ENCODE results near the gene TWNK. TPM values are rescaled to one million over a fixed set of nuclear protein-coding genes. Genes with fewer than 3 reads are reported as not detected.

Gene TWNK
- total and polyA plus RNA-seq, 9 of the 15 experiments (the other 6 are each of a cell fraction or from before 2014, with no cell fraction given), result 11.6 to 34.7 (median 17.4) TPM

- TF ChIP-seq ZBTB40 (IDR thresholded peaks at IDR 0.05) (peak; percentile 51; the same call in 1 of the 2 replicates), ZBTB40 (CRISPR knock-in tag; IDR thresholded peaks at IDR 0.05) (no peak), RHOXF2B (CRISPR knock-in tag; conservative IDR thresholded peaks at IDR 0.05) (no peak), PBX2 (CRISPR knock-in tag; IDR thresholded peaks at IDR 0.05; ENCODE audit: low read depth) (no peak), PBX2 (tag; conservative IDR thresholded peaks at IDR 0.05; ENCODE audit: low read depth) (0 out of 2 replicates have a peak, but pooled peaks have one; percentile 14), HNRNPLL (IDR thresholded peaks at IDR 0.05; ENCODE audit: low read depth, low read length, poor library complexity, severe bottlenecking) (no peak), MXI1 (IDR thresholded peaks at IDR 0.05; ENCODE audit: low read depth, low read length) (no peak)
Measured at GRCh38 chr10:100998183-100998990, 11.0 kb downstream of the TWNK start (continued).

All from K562 (cell line).